ENCODE measurements around the gene CTU2.

Gene CTU2

DNA sequence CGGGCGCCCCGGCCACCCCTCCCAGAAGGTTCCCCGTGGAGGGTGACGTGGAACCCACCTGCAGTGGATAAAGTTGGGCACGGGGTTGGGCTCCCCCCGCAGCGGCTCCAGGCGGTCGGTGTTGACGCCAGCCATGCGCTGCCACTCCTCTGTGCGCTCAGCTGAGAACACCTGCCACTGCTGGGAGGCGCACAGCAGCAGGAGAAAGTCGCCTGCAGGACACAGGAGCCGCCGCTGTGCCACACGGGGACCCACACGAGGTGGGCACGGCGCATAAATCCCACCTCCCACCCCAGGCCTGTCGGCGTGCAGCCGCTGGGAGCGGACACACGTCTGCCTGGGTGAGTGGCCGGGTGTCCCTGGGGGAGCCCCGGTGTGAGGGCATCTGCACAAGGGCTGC, 20.7 kb downstream of the CTU2 start:
- no peak for DNase-seq (ENCODE audit: low read depth in 2 of 3, low spot score in 1 of 3)

DNA sequence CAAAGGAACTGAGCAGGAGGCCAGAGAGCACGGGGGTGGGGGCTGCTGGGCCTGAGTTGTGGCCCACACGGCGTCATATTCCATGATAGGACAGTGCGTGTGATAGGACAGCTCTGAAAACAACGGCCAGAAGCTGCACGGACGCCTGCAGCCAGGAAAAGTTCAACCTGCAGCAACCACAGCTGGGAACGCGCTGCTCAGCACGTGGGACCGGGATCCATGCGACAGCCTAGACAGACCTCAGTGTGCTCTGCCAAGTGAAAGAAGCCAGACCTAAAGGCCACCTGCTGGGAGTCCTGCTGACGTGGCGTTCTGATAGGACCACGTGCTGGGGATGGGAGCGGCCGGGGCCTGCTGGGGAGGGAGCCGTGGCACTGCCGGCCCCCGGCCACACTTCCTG, 21.6 kb downstream of the CTU2 start:
- no peak for DNase-seq (ENCODE audit: low read depth in 2 of 3, low spot score in 1 of 3)

DNA sequence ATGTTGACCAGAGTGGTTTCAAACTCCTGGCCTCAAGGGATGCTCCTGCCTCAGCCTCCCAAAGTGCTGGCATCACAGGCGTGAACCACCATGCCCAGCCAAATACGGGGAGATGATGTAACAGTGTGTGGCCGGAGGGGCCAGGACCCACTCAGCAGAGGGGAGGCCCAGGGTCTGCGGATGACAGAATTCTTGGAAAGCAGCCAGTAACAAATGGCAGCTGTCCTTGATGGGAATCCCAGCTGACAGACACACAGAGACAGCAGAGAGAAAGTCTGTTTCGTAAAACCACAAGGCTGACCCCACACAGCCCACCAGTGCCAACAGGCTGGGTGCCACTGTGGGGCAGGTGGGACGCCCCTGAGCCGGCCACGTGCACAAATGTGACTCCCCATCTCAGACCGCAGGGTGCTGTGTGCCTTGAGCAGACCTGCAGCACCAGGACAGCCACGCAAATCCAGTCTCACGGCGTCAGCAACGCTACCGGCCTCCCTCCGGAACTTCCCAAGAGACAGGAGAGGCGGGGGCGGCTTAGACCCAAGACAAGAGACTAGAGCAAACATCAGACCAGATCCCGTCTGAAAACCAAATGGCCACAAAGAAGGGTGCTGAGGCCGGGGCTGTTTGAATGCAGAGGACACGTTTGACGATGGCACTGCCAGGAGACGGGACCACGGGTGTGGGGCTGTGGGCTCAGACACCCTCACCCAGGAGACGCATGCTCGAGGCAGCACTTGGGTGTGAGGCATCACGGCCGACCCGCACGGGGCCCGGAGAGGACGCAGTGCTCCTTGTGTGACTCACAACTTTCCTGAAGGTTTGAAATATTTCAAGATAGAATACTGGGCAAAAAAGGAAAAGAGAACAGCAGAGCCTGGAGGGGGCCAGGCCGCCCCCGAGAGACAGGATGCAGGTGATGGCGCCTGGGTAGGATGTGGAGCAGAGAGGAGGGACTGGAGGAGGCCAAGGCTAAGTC, 24.6 kb downstream of the CTU2 start:
- no peak for DNase-seq (ENCODE audit: low read depth in 2 of 3, low spot score in 1 of 3)

DNA sequence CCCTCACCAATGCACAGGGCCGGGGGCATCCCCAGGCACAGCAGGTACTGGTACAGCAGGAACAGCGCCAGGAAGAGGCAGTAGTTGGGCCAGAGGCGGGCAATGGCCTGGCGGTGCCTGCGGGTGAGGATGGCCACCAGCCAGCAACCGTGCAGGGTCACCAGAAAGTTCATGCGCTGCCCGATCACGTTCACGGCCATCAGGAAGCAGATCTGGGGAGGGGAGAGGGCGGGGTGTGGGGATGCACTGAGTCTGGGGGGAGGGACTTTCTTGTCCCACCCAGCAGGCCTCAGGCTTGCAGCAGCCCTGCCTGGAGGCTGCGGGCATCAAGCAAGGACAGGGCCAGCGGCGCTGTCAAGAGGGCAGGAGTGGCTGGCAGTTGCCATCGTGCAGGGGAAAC, 25.4 kb downstream of the CTU2 start:
- no peak for DNase-seq (ENCODE audit: low read depth in 2 of 3, low spot score in 1 of 3)

DNA sequence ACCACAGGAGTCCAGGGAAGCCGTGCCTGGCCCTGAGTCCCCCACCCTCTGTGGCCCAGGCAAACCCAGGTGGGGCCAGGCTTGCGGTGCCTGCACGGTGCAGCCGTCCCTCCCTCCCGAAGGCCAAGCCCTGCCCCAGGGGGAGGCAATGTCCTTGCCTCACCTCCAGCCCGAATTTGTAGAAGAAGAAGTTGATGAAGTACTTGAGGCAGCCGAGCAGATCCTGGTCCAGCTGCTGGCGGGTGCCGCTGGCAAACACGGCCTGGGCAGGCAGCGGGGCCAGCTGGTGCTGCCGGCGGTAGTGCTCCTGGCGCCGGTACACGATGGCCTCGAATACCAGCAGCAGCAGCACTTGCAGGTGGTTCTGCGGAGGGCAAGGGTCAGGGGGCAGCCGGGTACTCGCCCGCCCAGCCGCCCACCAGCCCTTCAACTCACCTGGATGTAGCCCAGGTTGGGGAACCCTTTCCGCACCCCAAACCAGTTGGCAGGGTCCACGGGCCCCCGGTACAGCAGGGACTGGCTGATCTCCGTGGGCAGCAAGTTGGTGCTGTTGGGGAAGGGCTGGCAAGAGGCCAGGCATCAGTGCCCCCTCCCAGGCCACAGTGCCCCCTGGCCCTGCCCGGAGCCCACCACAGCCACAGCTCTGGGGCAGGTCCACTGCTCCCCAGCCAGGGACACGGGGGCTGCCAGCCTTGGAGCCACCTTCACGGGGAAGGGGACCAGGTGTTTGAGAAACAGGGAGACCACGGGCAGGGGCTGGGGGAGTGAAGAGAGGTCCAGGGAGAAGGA, 26.1 kb downstream of the CTU2 start:
- no peak for DNase-seq (ENCODE audit: low read depth in 2 of 3, low spot score in 1 of 3)

DNA sequence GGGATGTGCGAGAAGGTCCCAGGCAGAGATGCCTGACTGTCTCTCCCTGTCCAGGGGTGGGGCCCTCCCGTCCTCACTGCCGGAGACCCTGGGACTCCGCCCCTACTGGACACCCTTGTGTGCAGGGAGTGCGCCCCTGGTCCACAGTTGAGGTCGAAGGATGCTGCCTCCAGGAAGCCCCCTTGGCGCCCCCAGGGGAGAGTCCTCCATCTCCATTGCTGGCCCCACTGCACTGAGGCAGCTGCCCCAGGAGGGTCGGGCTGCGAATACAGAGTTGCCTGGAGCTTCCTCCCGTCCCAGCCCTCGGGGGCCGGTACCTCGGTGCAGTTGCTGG, 26.6 kb downstream of the CTU2 start:
- DNase-seq (ENCODE audit: low read depth in 2 of 3, low spot score in 1 of 3) = no peak

DNA sequence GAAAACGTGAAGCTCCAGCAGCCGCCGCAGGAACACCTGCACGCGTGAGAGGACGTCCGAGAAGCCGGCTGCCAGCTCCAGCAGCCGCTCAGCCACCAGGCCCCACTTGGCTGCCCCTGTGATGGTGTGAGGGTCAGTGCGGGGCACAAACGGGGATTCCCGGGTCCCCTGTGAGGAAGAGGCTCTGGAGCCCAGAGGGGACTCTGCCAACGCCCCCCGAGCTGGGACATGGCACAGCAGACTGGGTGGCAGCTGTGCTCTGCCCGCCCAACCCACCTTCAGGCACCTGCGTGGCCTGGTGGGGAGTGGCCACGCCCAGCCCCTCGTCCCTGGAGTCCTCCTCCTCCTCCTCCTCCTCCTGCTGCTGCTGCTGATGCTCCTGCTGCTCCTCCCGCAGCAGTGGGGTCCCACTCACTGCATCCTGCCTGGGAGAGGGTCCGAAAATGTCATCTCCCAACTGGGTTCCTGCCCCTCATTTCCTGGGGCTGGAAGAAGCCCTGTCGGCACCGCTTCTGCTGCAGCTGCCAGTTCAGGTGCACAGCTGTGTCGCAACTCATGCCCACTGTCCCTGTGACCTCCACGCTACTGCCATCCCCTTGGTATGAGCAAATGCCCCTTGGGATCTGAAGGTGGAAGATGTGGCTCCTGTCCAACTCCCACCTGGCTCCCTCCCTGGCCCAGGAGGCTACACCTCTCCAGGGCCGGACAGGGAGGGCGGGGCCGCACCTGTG, 27.5 kb downstream of the CTU2 start:
- no peak for DNase-seq (ENCODE audit: low read depth in 2 of 3, low spot score in 1 of 3)

DNA sequence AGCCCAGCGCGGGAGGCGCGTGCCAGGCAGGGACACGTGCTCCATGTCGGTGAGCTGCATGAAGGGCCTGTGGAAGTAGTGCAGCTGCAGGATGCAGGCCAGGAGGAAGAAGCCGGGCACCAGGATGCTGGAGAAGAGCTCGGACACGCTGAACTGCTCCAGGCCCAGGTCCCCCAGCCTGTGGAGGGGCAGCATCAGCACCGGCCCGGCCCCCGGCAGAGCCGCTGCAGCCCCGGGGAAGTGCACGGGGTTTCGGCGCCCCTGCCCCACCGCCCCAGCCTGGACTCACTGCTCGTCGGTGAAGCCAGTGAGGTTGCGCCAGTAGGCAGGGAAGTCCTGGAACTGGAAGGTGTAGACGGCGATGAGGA, 28.0 kb downstream of the CTU2 start:
- DNase-seq (ENCODE audit: low read depth in 2 of 3, low spot score in 1 of 3) = no peak

DNA sequence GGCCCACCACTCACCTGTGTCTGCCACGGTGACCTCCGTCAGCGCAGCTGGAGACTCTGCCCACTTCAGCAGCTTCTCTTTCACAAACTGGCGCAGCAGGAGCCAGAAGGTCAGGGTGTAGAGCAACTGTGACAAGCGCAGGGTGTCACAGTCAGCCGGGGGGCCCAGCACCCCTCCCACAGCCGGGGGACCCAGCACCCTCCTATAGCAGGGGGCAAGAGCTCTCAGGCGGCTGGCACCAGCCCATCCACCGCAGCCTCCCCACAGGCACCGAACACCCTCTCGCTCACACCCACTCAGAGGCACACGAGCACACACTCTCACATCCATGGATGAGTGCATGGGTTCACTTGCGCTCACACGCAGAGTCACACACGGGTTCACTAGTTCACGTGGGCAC, 28.8 kb downstream of the CTU2 start:
- no peak for DNase-seq (ENCODE audit: low read depth in 2 of 3, low spot score in 1 of 3)

DNA sequence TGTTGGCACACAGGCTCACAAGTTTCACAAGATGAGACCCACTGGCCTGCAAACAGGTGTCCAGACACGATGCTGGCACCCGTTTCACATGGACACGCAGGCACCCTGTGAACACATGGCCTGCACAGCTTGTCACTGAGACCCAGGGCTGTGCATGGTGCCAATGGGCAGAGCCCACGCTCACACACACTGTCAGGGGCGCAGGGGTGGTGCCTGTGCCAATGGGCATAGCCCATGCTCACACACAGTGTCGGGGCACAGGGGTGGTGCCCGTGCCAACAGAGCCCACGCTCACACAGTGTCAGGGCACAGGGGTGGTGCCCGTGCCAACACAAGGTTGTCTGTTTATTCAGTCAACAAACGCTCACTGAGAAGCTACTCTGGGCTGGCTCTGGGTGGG, 29.3 kb downstream of the CTU2 start:
- DNase-seq (ENCODE audit: low read depth in 2 of 3, low spot score in 1 of 3) = no peak

DNA sequence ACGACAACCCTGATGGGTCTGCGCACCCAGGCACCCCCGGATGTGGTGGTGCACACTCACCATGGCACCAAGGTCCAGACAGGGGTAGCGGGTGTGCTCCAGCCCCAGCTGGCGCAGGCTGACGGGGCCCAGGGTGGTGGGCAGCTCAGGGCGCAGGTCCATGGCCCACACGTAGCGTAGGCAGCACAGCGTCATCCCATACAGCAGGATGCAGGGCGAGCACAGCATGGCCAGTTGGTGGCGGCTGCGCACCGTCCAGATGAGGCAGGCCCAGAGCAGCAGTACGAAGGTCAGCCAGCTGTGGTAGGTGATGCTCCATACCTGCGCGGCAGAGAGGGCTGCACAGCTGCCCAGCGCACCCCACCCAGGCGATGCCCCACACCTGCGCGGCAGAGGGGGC, 29.8 kb downstream of the CTU2 start:
- no peak for DNase-seq (ENCODE audit: low read depth in 2 of 3, low spot score in 1 of 3)

DNA sequence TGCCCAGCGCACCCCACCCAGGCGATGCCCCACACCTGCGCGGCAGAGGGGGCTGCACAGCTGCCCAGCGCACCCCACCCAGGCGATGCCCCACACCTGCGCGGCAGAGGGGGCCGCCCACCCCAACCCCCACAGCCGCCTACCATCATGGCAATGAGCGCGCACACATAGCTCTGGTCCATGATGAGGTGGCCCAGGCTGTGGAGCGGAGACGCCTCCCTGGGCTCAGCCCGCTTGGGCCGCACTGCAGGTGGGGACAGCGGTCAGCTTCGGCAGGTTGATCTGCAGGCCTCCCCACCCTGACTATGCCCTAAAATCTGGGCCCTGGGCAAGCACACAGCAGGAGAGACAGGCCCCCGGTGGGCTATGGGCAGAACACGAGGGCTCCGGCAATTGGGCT, 30.2 kb downstream of the CTU2 start:
- DNase-seq (ENCODE audit: low read depth in 2 of 3, low spot score in 1 of 3) = no peak

DNA sequence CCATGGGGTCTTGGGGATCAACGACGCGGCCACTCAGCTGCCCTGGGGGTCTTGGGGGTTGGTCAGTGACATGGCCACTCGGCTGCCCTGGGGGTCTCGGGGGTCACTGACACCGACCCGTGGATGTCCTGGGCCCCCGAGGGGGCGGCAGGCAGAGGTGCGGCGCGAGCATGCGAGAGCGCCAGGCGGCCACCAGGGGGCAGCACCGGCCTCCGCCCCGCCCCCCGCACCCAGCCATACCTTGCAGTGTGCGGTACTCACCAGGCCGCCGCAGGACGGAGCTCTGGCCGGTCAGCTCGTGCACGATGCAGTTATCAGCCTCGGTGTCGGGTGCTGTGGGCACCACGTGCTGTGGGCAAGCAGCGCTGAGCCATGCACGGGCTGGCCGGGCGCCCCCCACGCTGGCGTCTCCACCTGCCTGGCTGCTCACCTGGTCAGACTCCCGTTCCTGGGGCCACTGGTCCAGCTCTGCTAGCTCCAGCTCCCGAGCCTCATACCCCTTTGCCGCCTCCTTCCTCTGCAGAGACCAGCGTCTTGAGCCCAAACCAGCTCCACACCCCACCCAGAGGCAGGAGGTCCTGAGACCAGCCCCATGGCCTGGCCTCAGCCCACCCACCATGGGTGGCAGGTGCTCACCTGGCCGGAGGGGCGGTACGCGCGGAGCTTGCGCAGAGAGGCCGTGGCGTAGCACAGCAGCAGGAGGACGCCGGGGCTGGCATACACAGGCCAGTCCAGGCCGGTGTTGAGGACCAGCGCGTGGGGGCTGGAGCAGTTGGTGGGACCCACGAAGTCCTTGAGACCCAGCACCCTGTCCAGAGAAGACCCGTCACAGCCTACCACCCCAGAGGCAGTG, 31.2 kb downstream of the CTU2 start:
- peak; percentile 31 to 62 (median 58) for DNase-seq (ENCODE audit: low read depth in 2 of 3, low spot score in 1 of 3)

DNA sequence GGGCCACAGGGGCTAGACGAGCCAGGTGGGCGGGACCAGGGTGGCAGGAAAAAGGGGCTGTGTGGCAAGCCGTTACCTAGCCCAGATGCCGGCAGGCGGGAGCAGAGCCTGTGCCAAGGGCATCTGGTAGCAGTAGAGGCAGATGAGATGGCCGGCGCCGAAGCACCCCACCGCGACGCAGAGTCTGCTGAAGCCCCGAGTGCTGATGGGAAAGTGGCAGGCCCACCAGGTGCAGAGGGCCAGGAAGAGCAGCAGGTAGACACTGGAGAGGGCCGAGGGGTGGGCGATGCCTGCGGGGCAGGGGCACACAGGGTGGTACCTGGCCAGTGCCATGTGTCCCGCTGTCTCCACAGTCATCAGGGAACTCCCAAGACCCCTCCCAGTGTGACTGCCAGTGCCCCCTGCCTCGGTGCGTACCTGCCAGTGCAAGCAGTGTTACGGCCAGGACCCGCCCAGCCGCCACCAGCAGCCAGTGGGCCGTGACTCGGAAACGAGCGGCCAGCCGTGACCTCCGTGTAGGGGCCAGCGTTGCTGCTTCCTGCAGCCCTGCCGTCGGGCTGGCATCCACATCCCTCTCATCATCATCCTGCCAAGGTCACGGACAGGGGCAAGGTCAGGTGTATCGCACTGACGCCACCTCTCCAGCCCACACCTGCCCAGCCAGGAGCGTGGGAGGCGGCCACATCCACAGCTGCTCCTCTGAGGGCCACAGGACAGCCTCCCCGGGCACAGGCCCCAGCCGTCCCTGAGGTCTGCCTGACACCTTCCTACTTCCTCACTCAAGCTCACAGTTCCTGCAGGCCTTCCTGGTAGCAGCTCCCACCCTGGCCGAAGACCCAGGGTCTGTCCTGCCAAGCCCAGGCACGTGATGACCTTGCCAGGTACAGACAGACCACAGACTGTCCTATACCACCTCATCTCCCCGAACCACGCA, 32.1 kb downstream of the CTU2 start:
- no peak for DNase-seq (ENCODE audit: low read depth in 2 of 3, low spot score in 1 of 3)

DNA sequence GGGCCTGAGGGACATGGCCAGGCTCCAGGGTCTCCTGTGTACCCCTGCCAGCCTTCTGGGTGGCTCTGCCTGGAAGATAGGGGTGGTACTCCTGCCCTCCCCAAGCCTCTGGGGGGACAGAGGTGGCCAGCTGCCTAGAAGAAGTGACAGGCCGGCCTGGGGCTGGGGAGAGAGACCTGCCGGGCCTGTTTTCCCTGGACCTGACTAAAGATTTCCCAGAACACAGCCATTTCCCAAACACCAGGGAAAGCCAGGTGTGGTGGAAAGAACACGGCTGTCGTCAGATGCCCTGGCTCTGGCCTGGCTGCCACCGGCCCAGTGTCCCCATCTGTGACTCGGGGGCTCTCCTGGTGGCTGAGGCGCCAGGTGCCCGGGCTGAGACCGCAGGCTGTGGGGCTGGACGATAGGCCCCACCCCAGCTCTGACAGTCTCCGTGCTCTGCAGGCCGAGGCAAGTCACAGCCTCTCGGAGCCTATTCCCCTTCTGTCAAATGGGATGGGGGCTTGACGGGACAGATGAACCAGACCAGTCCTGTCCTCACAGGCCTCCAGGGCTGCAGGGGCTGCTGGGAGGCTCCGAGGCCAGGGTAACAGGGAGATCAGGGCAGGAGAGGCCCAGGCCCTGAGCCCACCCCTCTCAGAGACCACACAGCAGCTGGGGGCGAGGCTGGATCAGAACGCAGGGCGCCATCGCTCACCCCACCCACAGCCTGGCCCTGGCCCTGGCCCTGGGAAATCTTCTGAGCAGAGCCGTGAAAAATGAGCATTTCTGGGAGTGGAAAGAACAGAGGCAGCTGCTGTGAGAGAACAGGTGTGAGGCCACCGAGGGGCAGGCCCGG, 33.1 kb downstream of the CTU2 start:
- no peak for DNase-seq (ENCODE audit: low read depth in 2 of 3, low spot score in 1 of 3)

DNA sequence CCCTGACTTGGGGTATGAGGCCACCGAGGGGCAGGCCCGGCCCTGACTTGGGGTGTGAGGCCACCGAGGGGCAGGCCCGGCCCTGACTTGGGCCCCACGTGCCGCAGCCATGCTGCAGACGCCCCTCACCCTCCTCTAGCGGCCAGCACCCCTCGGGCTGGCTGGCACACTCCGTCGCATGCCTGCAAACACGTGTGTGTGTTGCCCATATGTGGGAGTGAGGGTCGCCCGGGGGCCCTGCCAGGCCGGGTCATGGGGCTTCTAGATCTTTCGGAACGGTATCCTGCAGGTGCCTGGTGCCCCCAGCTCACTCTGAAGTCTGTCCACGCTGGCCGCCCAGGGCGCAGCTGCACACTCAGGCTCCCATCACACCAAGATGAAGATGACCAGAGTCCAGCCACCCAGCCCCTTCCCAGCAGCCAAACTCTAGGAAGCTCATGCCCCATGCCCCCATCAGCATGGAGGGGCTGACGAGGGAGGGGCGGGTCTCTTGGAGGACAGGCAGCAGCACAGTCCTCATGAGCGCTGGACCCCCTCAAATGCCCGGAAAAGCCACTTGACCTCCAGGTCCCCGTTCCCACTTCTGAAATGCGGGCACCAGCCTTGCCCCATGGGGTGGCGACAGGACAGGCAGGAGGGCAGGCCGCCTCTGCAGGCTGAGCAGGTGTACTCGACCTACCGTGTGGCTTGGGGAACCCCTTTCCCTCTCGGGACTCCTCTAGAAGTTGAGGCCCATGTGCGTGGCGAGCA, 33.8 kb downstream of the CTU2 start:
- no peak for DNase-seq (ENCODE audit: low read depth in 2 of 3, low spot score in 1 of 3)

DNA sequence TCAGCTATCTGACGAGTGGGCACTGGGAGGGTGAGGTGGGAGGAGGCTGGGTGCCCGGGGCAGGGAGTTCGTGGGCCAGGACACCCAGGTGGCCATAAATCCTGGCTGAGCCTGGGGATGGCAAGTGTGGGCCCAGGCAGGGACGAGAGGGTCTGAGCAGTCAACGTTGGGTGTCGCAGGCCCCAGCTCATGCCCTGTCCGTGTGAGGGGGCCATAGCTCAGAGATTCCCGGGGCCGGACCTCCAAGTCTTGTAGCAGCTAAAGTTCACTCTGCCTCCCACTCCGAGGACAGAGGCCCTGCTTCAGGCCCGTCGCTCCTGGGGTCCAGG, 34.4 kb downstream of the CTU2 start:
- no peak for DNase-seq (ENCODE audit: low read depth in 2 of 3, low spot score in 1 of 3)

DNA sequence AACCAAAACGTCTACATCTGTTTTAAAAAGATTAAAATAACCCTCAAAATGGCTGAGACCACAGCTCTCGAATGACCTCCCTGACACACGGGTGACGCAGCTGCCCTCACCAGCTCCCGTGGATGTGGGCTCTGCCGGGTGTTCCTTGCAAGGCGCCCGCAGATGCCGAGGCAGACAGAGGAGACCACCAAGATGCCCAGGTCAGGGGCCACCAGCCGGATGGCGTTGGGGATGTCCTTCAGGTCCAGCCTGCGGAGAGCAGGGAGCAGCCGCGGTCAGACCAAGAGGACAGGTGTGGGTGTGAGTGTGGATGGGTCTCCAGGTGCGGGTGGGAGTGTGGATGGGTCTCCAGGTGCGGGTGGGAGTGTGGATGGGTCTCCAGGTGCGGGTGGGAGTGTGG, 35.1 kb downstream of the CTU2 start:
- no peak for DNase-seq (ENCODE audit: low read depth in 2 of 3, low spot score in 1 of 3)
